HG03342 (cell line): ENCODE results near the gene NAA38.
"Not testable (repeated sequence)": the region's sequence is repeated elsewhere in the genome, so short reads cannot be mapped to it uniquely, and the experiment has no call there.

Experiments
- ATAC-seq: cut with Tn5 transposase; IDR thresholded peaks from one replicate; pipeline ENCODE4 v1.9.1; 2021; ENCODE audit warnings: mild to moderate bottlenecking, moderate library complexity; ENCODE audit not compliant: unreplicated experiment

Gene NAA38

GRCh38 chr17:7882068-7882467 lies 24.7 kb upstream of the NAA38 start:
- no peak for ATAC-seq

DNA sequence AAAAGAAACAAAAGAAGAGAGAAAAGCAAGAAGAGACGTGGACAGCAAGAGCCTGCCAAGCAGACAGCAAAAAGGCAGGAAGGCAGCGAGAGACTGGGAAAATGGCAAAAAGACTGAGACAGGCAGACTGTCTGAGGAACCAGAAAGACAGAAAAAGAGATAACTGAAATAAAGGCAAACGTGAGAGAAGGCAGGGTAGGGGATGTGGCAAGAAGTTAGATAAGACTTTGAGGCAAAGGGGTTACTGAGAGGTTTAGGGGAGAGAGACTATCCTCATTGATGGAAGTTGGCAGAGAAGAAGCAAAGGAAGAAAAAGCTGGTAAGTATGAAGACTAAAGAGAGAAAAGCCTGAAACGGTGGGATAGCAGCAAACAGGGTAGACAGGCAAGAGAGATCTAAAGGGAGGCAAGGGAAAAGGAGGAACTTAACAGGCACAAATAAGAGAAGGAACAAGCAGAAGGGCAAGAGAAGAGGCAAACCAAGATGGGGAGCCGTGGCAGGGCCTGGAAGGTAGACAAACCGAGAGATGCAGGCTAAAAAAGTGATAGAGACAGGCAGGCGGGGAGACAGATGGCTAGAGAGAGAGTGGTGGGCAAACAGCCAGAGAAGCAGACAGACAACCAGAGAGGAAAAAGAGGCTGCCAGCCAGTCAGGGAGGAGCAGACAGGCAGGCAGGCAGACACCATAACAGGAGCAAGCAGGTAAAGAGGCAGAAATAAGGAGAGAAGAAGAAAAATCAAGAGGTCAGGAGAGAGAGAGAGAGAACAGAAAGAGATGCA lies 24.1 kb upstream of the NAA38 start:
- no peak for ATAC-seq

DNA sequence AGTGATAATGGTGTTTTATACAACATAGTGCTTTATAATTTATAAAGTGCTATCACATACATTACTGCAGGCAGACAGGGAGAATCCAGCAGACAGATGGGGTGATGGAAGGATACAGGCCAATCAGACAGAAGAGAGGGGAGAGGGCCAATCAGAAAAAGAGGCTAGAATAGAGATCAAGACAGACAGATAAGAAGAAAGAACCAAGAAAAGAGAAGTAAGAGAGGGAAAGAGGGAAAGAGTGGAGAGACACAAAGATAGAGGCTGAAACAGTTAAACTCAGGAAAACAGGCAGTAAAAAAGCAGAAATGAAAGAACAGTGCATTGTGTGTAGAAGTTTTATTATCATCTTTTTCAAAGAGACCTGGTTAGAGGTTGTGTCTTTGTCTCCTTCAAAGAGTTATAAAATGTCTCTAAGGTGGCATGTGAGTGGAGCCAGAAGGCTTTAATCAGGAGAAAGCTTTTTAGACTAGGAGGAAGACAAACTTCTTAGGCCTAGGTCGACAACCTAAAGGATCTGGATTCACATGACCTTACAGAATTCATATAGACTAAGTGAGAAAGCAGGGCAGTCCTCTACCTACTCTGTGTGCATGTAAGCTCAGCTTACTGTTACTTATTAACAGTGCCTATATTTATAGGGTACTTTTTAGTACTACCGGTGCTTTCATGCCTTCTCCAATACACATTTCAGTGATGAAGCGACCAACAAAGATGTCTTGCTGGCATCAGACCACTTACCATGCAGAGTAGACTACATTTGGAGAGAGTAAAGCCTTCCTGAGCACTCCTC lies 22.9 kb upstream of the NAA38 start:
- ATAC-seq, result no peak

- ATAC-seq, result no peak
Observed at GRCh38 chr17:7878234-7878633, 20.9 kb upstream of the NAA38 start.

GRCh38 chr17:7875804-7876370 lies 18.5 kb upstream of the NAA38 start:
- no peak for ATAC-seq

- ATAC-seq, result no peak
Observed at GRCh38 chr17:7873051-7873450, 15.7 kb upstream of the NAA38 start.

- no peak for ATAC-seq
Observed at GRCh38 chr17:7867881-7868329, 10.5 kb upstream of the NAA38 start.

GRCh38 chr17:7864995-7865650 lies 7.8 kb upstream of the NAA38 start:
- no peak for ATAC-seq

GRCh38 chr17:7864384-7864783 lies 7.0 kb upstream of the NAA38 start:
- not testable (repeated sequence) for ATAC-seq

DNA sequence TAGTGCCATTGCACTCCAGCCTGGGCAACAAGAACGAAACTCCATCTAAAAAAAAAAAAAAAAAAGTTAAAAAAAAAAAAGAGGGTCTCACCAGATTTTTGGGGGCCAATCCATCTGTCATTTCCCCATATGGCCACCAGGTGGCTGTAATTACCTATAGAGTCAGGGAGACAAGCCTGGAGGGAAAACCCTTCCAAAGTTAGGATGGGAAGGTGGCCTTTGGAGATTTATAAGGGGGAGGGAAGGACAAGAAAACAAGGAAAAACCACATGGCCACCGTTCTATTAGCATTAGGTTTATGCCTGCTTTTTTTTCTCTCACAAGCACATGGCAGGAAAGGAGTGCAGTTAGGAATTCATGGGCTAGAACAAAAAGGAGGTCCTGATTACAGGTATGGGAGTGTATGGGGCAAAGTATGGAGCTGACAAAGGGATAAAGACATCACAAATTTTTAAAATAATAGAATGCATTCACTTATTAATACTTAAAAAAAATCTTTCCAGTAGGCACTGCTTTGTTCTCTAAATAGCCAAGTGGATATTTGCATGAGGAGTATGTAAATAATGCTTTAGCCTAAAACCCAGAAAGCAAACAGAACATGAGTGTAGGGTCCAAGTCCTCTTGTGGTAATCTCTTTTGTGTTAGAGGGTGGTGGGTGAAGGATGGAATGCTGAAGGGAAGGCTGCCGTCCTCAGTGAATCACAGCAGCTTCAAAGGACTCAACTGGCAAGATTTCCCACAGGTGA lies 5.5 kb upstream of the NAA38 start:
- no peak for ATAC-seq

GRCh38 chr17:7859028-7859427 lies 1.7 kb upstream of the NAA38 start:
- no peak for ATAC-seq

DNA sequence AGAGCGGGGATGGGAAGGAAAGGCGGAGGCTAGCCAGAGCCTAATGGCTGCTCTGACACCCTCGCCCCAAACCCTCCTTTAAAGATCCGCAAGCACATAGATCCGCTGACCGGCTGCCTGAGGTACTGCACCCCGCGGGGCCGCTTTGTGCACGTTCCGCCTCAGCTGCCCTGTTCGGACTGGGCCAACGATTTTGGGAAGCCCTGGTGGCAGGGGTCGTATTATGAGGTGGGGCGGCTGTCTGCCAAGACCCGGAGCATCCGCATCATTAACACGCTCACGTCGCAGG lies 1.1 kb upstream of the NAA38 start:
- ATAC-seq, result no peak

DNA sequence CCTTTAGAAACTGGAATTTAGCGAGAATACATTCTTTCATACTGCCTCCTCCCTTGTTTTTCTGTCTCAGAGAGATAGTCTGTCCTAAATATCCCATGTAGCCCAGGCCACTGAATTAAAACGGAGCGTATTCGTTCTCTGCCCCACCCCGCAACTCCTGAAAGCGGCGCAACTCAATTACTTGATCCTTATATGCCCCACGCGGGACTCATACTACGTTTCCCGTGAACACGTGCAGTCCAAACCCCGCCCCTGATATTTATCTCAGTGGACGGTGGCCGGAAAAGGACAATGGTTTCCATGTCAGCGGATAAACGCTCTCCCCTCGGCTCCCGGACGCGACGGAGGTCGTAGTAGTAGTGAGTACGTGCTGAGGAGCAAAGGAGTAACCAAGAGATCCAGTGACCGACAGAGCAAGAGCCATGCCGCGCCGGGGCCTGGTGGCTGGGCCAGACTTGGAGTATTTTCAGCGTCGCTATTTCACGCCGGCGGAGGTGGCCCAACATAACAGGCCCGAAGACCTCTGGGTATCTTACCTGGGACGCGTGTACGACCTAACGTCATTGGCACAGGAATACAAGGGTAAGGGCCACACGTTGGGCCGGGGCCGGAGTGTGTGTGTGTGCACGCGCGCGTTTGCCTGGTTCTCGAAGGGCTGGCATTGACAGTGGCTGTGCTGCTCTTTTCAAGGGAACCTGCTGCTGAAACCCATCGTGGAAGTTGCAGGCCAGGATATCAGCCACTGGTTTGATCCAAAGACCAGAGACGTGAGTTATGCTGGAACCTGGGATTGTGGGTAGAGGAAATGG lies 558 bp upstream of the NAA38 start, which contains the start of gene CYB5D1:
TSS of gene CYB5D1 (plus strand) at position 291 of the 809 bp plus-strand sequence. CDS start at position 423, 132 bp downstream.
- ATAC-seq, result peak; percentile 29

DNA sequence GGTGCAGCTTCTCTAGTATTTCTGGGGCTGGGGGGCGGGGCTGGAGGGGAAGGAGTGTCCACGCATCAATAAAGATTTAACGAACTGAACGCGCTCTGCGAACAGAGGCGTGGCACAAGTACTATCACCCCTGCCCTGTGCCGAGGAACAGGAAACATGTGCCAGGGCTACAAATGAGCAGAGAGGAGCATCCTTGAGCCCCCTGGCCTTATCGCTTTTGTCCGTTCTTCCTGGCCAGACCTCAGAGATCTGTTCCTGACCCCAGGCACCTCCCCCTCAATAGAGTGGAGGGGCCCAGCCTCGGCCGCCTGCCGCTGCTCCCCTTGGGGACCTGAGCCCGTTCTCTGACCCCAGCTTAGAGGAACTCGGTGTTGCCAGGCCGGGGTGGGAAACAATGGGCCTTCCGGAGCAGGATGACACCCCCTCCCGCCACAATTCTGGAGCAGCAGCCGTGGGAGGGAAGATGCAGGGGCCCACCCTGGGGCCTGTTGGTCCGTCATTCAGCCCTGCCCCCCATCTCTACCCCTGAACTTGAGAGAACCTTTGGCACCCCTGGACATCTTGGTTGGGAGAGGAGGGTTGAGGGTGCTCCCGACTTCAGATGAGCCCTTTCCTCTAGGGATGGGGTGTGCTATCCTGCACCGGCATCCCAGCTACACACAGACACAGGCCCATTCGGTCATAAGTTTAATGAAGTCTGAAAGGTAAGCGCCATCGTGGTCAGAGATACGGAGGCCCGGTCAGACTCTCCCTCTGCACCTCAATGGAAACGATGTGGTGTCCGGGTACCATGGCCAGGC lies 1.1 kb downstream of the NAA38 start:
- ATAC-seq, result no peak

- no peak for ATAC-seq
Observed at GRCh38 chr17:7855660-7856010, 1.7 kb downstream of the NAA38 start.

- no peak for ATAC-seq
Observed at GRCh38 chr17:7854851-7855659, 2.3 kb downstream of the NAA38 start, which contains the start of gene TMEM88. Gene TMEM88 (plus strand): TSS chr17:7855066. CDS start chr17:7855075, 9 bp downstream.

- no peak for ATAC-seq
Observed at GRCh38 chr17:7854078-7854777, 3.1 kb downstream of the NAA38 start.

GRCh38 chr17:7853691-7854038 lies 3.7 kb downstream of the NAA38 start:
- ATAC-seq, result no peak
